Medulla oblongata (tissue), 1 donor: ENCODE measurements around the gene DMXL1.

ENCODE experiments used
- DNase-seq: peaks from one replicate; pipeline ENCODE4 v3.0.0-alpha.2; 2015; ENCODE audit errors: extremely low spot score

DMXL1 gene

DNA sequence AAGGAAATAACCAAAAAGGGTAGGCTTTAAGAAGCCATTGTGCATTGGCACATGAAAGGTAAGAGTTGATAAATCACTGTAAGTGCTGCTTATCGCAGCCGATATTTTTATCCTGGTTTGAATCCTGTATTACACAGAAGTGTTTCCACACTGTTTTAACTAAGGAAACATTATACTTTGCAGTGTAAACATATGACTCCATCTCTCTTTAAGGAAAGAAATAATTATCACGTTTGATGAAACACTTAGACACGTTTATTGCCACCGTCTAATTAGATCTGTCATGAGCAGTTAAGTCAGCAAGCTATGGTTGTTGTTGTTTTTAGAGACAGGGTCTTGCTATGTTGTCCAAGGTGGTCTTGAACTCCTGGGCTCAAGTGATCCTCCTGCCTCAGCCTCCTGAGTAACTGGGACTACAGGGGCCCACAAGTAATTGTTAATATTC lies 199.3 kb downstream of the DMXL1 start:
- no peak for DNase-seq

DNA sequence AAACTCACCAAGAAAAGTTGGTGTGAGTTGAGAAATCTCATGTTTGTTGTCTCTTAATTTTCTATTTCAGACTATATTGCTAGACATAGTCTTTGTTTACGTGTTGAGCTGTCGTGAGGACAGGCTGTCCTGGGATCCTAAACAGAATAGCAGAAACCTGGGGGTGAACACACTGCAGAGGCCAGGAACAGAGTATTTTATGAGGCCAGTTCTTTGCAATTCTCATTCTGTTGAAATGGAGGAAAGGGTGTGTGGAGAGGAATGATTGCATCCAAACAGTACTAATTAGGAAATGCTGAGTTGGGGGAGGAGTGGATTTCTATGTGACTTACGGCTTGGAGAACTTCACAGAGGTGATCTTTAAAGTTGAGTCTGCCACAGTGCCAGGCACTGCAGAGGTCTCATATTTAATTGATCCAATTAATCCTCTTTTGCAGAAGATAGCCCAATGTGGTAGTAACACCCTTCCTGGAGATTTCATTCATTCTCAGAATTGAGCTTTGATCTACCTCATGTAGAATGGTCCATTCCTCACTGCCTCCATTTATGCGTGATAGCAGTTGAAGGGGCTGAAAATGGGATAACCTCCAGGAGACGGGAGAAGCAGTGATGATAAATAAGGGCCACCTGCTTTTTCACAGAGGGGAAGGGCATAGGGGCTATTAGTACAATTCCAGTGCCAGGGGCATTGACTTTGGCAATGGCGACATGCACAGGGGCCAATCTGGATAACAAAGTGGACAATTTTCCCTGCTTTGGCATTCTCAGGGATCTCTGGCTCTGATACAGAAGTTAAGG lies 200.3 kb downstream of the DMXL1 start:
- DNase-seq, result no peak

- DNase-seq, result no peak
These were observed 201.2 kb downstream of the DMXL1 start for GRCh38 chr5:119271758-119272730.

- DNase-seq, result no peak
These were observed 202.5 kb downstream of the DMXL1 start for GRCh38 chr5:119273391-119273839.

DNA sequence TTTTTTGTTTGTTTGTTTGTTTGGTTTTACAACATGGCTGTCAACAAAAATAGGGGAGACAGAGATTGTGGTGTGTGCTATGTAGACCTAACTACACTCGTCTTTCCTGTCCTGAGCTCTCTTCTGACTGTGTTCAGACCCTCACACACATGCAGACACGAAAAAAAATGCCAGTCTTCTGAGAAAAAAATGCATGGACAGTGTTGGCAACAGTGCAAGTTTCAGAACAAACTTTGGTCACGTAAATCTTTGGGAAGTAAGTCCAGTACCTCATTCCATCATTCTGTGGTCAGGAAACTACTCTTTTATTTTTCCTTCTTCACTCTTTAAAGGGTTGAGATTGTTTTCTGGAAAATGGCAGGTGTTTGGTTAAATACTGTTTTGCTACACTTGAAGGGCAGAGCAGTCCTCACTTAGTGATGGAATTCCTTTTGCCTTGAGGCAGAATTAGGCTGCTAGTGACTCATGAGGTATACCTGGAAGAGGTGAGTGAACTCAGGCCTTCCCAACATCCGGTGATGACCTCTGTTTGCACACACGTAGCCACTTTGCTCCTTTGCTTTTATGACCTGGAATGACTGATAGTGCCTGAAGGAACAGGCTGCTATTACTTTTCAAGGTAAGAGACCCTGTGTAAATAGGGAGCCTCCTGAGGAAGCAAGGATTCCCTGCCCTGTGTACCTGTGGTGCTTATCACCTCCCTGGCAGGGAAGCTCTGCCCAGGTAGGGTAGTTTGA lies 203.3 kb downstream of the DMXL1 start:
- DNase-seq, result no peak

GRCh38 chr5:119274767-119275130 lies 203.9 kb downstream of the DMXL1 start:
- no peak for DNase-seq

DNA sequence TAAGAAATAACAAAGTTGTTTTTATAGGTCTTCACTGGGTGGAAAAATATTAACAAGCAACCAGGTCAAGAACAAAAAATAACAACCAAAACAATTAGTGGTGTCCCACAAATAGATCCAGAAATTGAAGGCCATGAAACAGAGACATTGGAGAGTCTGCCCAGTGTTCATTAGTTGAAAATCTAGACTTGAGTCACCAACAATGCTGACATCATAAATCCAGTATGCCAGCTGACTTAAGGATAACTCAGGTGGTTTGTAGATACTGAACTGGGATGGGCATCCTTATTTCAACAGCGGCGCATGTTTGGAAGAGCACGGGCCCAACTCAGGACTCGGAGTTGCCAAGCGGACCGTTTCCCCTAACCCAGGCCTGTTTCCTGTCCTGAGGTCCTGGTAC lies 204.3 kb downstream of the DMXL1 start:
- no peak for DNase-seq

- no peak for DNase-seq
These were observed 204.8 kb downstream of the DMXL1 start for GRCh38 chr5:119275601-119276173.

- DNase-seq, result no peak
These were observed 206.1 kb downstream of the DMXL1 start for GRCh38 chr5:119276978-119277377.

- no peak for DNase-seq
These were observed 208.2 kb downstream of the DMXL1 start for GRCh38 chr5:119279093-119279492.

GRCh38 chr5:119280380-119280779 lies 209.5 kb downstream of the DMXL1 start:
- no peak for DNase-seq

DNA sequence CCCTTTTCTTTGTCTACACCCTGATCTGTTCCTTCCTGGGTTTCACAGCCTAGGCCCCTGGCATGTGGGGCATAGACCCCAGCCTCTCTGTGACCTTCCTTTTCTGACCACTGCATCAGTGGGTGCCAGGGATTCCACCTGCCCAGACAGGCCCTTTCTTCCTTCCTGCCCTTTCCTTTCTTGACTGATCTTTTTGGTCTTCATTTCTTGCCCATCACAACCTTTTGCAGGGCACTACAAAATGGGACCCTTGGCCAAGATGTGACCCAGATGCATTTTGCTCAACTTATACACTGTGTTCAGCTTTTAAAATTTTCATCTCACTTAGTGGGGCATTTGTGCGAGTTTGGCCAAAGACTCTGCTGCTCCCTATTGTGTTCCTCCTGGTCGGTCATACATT lies 211.7 kb downstream of the DMXL1 start:
- no peak for DNase-seq

DNA sequence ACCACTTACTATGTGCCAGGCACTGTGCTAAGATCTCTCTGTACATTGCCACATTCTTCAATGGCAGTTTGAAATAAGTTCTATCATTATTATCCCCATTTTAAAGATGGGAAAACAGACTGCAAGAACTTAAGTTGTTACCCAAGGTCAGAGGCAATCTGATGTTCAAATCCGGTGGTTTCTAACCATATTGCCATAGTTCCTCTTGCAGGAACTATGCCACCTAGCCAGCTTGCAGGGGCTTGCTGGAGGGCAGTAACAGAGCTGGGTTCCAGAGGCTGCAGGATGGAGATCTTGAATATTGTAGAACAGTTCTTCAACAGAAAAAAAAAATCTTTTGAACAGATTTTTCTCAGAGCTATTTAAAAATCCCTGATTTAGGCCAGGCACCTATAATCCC lies 213.1 kb downstream of the DMXL1 start:
- DNase-seq, result no peak

DNA sequence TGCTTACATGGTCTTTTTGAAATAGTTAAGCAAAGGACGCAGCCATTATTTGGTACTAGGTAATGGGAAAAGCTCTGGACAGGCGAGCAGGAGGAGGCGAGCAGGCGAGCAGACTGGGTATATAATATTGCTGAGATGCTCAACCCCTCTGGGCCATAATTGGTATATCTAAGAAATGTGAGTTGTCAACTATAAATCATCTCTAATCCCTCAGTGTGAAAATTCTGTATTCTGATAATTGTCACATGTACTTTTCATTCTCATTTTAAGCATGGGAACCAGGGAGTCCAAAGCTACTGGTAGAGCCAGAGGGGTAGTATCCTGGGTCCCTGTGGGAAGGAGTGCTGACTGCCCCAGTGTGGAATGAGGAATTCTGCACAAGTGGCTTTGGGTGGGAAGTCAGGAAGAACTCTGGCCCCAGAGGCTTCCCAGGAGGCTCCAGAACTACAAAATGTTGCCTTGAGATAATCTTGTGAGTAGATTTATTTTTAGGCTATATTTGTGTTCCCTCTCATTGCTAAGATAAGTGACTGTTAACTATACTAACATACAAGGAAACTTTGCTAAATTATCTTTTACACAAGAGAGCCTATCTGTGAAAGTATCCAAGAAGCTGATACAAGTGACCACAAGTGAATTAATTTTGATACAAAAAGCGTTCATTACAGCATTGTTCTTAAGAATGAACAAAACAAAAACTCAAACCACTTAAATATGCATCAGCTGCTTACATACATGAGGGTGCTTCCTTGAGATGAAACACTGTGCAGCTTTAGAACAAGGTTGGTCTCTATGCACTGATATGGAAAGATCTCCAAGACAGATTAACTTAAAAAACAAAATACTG lies 214.4 kb downstream of the DMXL1 start:
- no peak for DNase-seq

DNA sequence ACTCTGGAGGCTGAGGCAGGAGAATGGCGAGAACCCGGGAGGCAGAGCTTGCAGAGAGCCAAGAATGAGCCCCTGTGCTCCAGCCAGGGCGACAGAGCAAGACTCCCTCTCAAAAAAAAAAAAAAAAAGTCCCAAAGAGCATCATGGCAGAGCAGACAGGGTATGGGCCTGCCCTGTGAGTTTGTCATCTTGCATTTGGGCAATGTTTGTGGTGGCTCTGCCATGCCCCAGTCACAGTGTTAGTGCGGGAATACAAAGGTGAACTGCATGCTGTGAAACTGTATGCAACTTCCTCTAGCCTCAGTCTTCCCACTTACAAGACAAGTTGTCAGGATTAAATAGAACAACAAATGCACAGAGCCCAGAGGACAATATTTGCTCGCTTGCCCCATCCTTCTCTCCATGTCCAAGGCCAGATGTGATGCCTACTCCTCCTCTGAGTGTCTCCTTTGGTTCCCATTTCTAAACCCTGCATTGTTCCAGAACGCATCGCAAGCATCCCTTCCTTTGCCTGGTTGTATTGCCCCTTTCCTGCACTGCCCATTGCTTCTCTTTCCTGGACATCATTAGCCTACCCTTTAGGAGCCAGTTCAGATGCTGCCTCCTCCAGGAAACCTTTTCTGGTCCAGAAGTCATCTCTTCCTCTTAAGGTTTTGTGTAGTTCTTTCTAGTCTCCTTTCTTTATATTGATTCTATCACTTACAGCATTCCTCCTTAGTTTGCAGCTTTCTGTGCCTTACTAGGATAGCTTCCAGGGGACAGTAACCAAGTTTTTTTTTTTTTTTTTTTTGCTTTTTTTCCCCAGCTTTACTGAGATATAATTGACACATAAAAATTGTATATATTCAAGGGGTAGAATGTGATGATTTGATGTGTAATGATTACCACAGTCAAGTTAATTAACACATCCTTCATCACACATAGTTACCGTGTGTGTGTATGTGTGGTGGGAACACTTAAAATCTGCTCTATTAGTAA lies 215.9 kb downstream of the DMXL1 start:
- no peak for DNase-seq

- no peak for DNase-seq
These were observed 216.7 kb downstream of the DMXL1 start for GRCh38 chr5:119287547-119288111.

GRCh38 chr5:119288379-119289033 lies 217.6 kb downstream of the DMXL1 start:
- DNase-seq, result no peak

DNA sequence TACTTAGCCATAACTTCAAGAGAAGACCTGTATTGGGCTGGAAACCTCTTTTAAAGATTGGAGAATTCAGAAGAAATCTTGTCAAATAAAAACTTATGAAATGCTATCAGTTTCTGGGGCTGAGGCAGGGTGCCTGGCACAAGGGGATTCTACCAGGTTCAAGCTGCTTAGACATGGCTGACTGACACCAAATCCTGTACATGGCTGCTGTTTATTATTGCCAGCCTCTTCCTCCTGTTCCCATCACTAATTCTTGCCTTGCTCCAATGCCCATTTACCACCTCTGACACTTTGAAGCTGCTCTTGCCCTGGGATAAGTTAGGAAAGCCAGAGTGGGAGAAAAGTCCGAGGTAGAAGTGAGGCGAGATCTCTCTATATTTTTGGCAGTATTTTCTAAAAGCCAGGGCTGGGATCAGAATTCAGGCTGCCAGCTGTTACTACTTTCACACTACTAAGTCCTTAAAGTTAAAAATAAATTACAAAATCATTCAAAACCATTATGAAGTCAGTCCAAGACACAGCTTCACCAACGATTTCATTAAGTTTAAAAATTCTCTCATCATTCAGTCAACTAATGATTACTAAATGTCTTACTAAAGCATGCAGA lies 218.7 kb downstream of the DMXL1 start:
- DNase-seq, result no peak
